ENCODE measurements around the gene VPS50. TPM values are rescaled to one million over a fixed set of nuclear protein-coding genes. Genes with fewer than 3 reads are reported as not detected.
"Not testable (repeated sequence)": the region's sequence is repeated elsewhere in the genome, so short reads cannot be mapped to it uniquely, and the experiment has no call there.

The VPS50 gene
- total and polyA plus RNA-seq, 8 donors, result 3.3 to 18.9 (median 9.5) TPM

DNA sequence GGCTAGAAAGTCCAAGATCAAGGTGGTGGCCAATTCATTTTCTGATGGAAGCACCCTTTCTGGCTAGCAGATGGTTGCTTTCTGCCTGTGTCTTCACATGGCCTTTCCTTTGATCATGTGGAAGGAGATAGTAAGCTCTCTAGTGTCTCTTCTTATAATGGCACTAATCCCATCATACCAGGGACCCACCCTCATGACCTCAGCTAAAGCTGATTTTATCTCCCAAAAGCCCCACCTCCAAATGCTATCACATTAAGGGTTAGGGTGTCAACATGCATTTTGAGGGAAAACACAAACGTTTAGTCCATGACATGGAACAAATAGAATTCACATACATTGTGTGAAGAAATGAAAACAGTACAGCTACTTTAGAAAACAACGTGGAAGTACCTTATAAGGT is 100.0 kb downstream of the VPS50 start:
- FAIRE-seq (no peak), ATAC-seq (no peak), DNase-seq (no peak)
- H3K4me1 ChIP-seq, result no peaks in the 10 kb centered on the region
- no peaks in the 10 kb centered on the region for H3K36me3 ChIP-seq
- TF ChIP-seq, protein P1, sequence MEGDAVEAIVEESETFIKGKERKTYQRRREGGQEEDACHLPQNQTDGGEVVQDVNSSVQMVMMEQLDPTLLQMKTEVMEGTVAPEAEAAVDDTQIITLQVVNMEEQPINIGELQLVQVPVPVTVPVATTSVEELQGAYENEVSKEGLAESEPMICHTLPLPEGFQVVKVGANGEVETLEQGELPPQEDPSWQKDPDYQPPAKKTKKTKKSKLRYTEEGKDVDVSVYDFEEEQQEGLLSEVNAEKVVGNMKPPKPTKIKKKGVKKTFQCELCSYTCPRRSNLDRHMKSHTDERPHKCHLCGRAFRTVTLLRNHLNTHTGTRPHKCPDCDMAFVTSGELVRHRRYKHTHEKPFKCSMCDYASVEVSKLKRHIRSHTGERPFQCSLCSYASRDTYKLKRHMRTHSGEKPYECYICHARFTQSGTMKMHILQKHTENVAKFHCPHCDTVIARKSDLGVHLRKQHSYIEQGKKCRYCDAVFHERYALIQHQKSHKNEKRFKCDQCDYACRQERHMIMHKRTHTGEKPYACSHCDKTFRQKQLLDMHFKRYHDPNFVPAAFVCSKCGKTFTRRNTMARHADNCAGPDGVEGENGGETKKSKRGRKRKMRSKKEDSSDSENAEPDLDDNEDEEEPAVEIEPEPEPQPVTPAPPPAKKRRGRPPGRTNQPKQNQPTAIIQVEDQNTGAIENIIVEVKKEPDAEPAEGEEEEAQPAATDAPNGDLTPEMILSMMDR (IDR thresholded peaks at IDR 0.05), result no peak
- no peaks in the 10 kb centered on the region for H3K27me3 ChIP-seq
- WGBS, 2 donors, result 71 to 76% methylated on average over 2 of the region's 2 CpGs
- no peak overlapping the region for H3K4me3 ChIP-seq
- intact Hi-C loops (cut with DNase I), result no loop called here
- H3K9me3 ChIP-seq, result no peaks in the 10 kb centered on the region
- H3K27ac ChIP-seq, result no peak overlapping the region

DNA sequence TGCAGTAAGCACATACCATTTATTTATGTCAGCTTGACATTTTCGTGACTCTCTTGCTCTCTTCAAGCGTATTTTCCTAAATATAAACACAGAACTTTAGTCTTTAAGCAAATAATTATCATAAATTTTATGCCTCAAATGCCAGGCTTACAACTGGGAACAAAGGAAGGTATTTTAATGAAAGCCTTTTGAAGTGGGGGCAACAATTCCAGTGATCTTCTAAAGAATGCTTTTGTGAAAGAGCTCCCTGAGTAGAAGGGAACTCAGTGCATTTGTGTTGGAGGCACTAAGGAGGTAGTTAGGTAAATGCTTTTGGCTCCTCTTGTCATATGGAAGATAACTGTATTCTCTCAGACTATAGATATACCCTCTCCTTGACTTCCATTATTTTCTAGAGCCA is 104.9 kb downstream of the VPS50 start:
- Histone ChIP-seq H3K9me3 (no peaks in the 10 kb centered on the region), H3K4me3 (no peak overlapping the region), H3K4me1 (no peaks in the 10 kb centered on the region), H3K27me3 (no peaks in the 10 kb centered on the region), H3K36me3 (no peaks in the 10 kb centered on the region), H3K27ac (no peak overlapping the region)
- intact Hi-C loops (cut with DNase I), result no loop called here
- WGBS, 2 donors, result 95 to 96% methylated on average over 2 of the region's 2 CpGs
- DNase-seq, result no peak
- ATAC-seq, result no peak
- no peak for FAIRE-seq
- TF ChIP-seq, protein P1 (IDR thresholded peaks at IDR 0.05), result no peak

DNA sequence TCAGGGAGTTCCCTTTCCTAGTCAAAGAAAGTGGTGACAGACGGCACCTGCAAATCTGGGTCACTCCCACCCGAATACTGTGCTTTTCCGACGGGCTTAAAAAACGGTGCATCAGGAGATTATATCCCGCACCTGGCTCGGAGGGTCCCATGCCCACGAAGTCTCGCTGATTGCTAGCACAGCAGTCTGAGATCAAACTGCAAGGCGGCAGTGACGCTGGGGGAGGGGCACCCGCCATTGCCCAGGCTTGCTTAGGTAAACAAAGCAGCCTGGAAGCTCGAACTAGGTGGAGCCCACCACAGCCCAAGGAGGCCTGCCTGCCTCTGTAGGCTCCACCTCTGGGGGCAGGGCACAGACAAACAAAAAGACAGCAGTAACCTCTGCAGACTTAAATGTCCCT is 110.0 kb downstream of the VPS50 start:
- H3K4me3 ChIP-seq; H3K27me3 ChIP-seq; H3K36me3 ChIP-seq; DNase-seq; FAIRE-seq; intact Hi-C loops (cut with DNase I); H3K27ac ChIP-seq; H3K9me3 ChIP-seq; ATAC-seq; H3K4me1 ChIP-seq: not testable (repeated sequence)
- 95 to 96% methylated on average over 13 of the region's 13 CpGs for WGBS, 2 donors

DNA sequence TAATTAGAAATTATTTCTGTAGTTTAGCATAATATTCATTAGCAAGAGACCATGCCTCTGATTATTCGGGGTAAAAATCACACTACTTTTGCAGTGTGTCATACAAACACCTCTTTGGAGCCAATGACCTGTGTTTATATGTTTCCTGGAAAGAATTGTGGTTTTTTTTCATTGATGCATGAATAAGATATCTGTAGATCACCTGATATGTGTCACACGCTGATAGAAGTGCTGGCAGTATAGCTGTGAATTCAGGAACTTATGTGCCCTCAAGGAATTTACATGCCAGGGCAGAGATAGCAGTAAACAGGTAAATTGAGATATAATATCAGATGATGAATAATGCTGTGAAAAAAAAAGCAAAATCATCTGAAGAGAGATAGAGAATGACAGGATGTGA is 118.2 kb downstream of the VPS50 start:
- no peaks in the 10 kb centered on the region for H3K27me3 ChIP-seq
- 94 to 95% methylated on average over 2 of the region's 2 CpGs for WGBS, 2 donors
- intact Hi-C loops (cut with DNase I), result no loop called here
- no peak overlapping the region for H3K27ac ChIP-seq
- DNase-seq (no peak), FAIRE-seq (no peak), ATAC-seq (no peak)
- H3K4me1 ChIP-seq, result no peaks in the 10 kb centered on the region
- TF ChIP-seq, protein P1 (IDR thresholded peaks at IDR 0.05), result no peak
- no peaks in the 10 kb centered on the region for H3K36me3 ChIP-seq
- H3K4me3 ChIP-seq, result no peak overlapping the region
- no peaks in the 10 kb centered on the region for H3K9me3 ChIP-seq

DNA sequence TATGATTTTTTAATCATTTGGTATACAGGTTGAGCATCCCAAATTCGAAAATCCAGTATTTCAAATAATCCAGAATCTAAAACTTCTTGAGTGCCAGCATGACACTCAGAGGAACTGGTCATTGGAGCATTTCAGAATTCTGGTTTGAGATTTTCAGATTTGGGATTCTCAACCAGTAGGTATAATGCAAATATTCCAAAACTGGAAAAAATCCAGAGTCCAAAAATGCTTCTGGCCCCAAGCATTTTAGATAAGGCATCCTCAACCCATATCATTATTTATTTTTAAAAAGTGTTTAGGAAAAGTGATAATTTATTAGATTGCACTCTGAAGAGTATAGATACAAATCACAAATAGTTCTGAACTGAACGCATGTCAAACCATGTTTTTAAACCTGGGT is 120.7 kb downstream of the VPS50 start:
- WGBS, 2 donors, result 87 to 95% methylated on average over 2 of the region's 2 CpGs
- H3K36me3 ChIP-seq, result no peaks in the 10 kb centered on the region
- H3K4me3 ChIP-seq, result no peak overlapping the region
- no peaks in the 10 kb centered on the region for H3K4me1 ChIP-seq
- no peaks in the 10 kb centered on the region for H3K27me3 ChIP-seq
- intact Hi-C loops (cut with DNase I), result no loop called here
- ATAC-seq, result no peak
- H3K27ac ChIP-seq, result no peak overlapping the region
- DNase-seq, result no peak
- no peaks in the 10 kb centered on the region for H3K9me3 ChIP-seq
- FAIRE-seq, result no peak
- TF ChIP-seq, protein P1 (IDR thresholded peaks at IDR 0.05), result no peak

DNA sequence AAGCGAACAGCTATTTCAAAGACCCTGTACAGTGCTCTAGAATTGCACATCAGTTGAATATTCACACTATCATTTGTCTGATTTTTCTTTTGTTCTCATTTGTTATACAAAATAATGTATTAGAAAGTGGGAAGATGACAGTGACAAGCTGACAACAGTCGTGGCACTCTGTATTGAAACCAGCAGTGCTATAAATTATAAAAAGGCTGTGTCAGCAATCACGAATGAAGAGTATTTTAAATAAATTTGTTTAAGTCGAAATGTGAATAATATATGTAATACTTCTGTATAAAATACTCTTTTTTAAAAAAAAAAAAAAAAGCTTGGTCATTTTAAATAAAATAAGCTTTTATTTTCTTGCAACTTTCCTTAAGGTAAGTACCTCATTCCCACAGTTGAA is 122.6 kb downstream of the VPS50 start:
- ATAC-seq (no peak), DNase-seq (no peak), FAIRE-seq (no peak)
- intact Hi-C loops (cut with DNase I), result no loop called here
- TF ChIP-seq, protein P1 (IDR thresholded peaks at IDR 0.05), result no peak
- 87% methylated on average over 4 of the region's 4 CpGs for WGBS, 2 donors
- Histone ChIP-seq H3K4me3 (no peak overlapping the region), H3K4me1 (no peaks in the 10 kb centered on the region), H3K27me3 (no peaks in the 10 kb centered on the region), H3K27ac (no peak overlapping the region), H3K9me3 (no peaks in the 10 kb centered on the region), H3K36me3 (no peaks in the 10 kb centered on the region)

Data from pancreas (tissue), 10 donors.